GM20000 (cell line): ENCODE results near the gene STIP1.

Experiments
- DNase-seq: peaks from one replicate; pipeline ENCODE4 v3.0.0; 2012; ENCODE audit warnings: low spot score
- CTCF ChIP-seq: IDR thresholded peaks from 2 replicates; pipeline ENCODE4 v1.5.1; 2012; ENCODE audit warnings: mild to moderate bottlenecking, control low read depth; ENCODE audit errors: extremely low read depth, missing control alignments

STIP1 gene

GRCh38 chr11:64186492-64187165, 658 bp downstream of the STIP1 start:
- TF ChIP-seq CTCF: no peak

GRCh38 chr11:64192434-64192833, 6.5 kb downstream of the STIP1 start:
- DNase-seq: no peak
- TF ChIP-seq CTCF: no peak

More at GRCh38 chr11:64186492-64187165, 658 bp downstream of the STIP1 start:
- no peak for DNase-seq

DNA sequence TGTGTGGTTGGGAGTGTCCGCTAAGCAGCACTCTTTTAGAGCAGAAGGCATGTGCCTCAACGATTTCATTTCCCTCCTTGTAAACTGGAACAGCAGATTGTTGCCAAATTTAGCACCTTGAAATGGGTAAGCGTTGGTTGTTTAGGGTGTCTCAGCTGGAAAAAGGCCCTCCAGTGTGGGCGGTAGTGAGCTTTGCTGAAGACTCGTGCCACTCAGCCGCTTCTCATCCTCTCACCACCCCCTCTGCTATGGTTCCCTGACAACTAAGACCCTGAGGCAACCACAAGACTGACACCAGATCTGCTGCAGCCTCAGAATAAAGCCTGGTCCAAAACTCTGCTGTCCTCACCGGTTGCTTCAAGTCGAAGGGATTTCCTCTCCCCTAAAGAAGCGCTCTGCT, 10.7 kb downstream of the STIP1 start:
- DNase-seq: no peak
- no peak for TF ChIP-seq CTCF

GRCh38 chr11:64198511-64198910, 12.5 kb downstream of the STIP1 start:
- no peak for TF ChIP-seq CTCF
- no peak for DNase-seq

DNA sequence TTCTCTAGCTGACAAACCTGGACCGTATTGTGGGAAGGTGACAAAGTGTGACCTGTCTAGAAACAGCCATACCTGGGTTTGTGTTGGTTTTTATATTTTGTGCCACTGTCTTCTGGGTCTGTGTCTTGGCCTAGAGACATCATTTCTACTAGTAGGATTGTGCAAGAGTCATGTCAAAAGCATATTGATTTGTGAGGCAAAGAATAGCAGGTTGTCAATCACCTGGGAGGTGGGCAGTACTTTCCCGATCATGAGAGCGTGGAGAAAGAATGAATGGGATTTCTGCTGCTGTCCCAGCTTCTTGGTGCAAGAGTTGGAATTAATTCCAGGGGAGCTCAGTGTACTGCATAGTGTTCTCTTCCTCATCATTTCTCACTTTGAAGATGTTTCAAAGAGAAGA, 15.6 kb downstream of the STIP1 start:
- no peak for DNase-seq

DNA sequence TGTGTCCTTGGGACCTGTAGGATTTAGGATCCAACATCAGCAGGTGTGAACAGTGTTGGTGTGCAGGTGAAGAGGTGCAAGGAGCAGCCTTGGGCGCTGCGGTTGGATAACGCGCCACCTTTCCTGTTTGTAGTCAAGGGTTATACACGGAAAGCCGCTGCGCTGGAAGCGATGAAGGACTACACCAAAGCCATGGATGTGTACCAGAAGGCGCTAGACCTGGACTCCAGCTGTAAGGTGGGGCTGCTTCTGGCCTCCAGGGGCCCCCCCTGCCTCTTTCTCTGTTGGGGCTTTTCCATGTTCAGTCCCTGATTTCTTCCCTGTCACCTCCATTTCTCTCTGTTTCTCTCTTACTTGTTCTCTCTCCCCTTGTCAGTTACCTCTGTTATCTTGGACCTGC, 17.0 kb downstream of the STIP1 start:
- no peak for DNase-seq
- TF ChIP-seq CTCF: no peak

More for the DNA sequence above, 15.6 kb downstream of the STIP1 start:
- TF ChIP-seq CTCF: no peak

DNA sequence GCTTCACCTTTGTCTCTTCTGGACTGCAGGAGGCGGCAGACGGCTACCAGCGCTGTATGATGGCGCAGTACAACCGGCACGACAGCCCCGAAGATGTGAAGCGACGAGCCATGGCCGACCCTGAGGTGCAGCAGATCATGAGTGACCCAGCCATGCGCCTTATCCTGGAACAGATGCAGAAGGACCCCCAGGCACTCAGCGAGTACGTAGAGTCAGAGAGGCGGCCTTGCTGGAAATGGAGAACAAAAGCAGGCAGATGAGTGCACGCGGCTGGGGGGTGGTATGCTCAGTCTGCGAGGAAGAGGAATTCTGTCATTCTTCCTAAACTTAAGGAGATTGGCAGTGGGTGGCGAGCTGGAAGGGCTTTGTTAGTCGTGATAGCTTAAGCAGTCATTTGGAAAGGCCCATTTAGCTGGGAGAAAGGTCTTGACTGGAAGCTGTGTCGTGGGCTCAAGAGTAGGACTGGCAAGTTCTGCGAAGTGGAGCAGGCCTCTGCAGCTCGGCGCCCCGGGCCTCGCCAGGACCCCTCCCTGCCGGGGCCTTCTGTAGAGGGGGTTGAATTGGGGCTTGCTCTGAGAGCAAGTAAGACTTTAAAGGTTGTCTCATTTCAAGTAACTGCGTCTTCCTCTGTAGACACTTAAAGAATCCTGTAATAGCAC, 17.6 kb downstream of the STIP1 start:
- TF ChIP-seq CTCF: no peak
- DNase-seq: no peak
